Chondrocyte (in vitro differentiated cells): Measurements from ENCODE around the gene SMAP1. TPM values are rescaled to one million over a fixed set of nuclear protein-coding genes. Genes with fewer than 3 reads are reported as not detected.

ENCODE experiments used
- DNase-seq: peaks from one replicate; pipeline ENCODE4 v3.0.0; 2021; ENCODE audit warnings: mixed read lengths, low spot score
- H3K27ac Mint-ChIP-seq: one replicate; pipeline ENCODE4 v1.8.0; 2021; ENCODE audit warnings: mild to moderate bottlenecking, moderate library complexity, mixed read lengths; ENCODE audit not compliant: unreplicated experiment
- H3K27me3 Mint-ChIP-seq: 2 replicates; pipeline ENCODE4 v1.8.0; 2021; ENCODE audit warnings: low read depth, mixed read lengths
- H3K36me3 Mint-ChIP-seq: 2 replicates; pipeline ENCODE4 v1.8.0; 2021; ENCODE audit warnings: low read depth, mixed read lengths
- H3K4me1 Mint-ChIP-seq: 2 replicates; pipeline ENCODE4 v1.8.0; 2021; ENCODE audit warnings: low read depth, mild to moderate bottlenecking, mixed read lengths
- H3K4me3 Mint-ChIP-seq: one replicate; pipeline ENCODE4 v1.8.0; 2021; ENCODE audit warnings: mild to moderate bottlenecking, moderate library complexity, mixed read lengths; ENCODE audit not compliant: unreplicated experiment
- H3K9me3 Mint-ChIP-seq: 2 replicates; pipeline ENCODE4 v1.8.0; 2021; ENCODE audit warnings: low read depth, mixed read lengths
- total RNA-seq: library from RNA; stranded (reverse); gene quantifications from 3 replicates; pipeline ENCODE4 v1.2.1, GENCODE V29; 2021
- TF ChIP-seq, protein P1 (sequence below): fragments of 200-600 bp; sonication (generic); IDR thresholded peaks from 2 replicates; pipeline ENCODE4 v1.5.0; 2021; ENCODE audit warnings: antibody characterized with exemption, mild to moderate bottlenecking, moderate library complexity

SMAP1 gene
- total RNA-seq, 1 donor from 2014 or later: 27.2 TPM

DNA sequence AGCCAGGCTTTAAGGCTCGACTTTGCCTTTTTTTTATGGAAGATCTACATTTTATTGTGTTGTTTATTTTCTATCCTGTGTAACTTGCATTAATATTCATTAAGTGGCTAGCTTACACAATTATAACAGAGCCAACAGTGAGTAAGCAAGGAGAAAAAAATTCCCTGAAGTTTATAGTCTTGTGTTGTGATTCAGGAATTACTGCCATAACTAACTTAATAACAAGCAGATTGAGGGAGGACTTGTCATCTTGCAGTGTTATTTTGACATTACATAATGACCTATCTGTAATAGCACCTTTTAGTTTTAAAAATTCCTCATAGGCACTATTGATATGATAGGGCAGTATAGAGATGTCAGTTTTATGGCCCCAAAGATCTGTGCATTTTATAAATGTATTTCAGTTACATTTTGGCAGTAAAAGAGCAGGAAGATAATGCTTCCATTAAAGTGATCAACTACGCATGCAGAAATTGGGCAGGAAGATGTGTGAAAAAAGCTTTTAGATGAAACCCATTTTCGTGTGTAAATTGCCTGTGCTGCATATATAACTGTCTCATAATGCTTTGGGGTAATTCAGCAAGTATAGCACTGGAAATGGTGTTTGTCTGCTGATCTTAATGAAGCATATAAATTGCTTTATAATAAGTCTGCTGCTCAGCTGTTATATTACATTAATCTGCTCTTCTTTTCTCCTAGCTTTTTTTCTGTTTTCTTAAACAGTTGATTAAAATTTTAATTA is 123.0 kb downstream of the SMAP1 start:
- Mint-ChIP-seq H3K4me1 (no peaks in the 10 kb centered on the region), H3K9me3 (peaks cover 3% of the 10 kb centered on the region)
- no peak for DNase-seq

DNA sequence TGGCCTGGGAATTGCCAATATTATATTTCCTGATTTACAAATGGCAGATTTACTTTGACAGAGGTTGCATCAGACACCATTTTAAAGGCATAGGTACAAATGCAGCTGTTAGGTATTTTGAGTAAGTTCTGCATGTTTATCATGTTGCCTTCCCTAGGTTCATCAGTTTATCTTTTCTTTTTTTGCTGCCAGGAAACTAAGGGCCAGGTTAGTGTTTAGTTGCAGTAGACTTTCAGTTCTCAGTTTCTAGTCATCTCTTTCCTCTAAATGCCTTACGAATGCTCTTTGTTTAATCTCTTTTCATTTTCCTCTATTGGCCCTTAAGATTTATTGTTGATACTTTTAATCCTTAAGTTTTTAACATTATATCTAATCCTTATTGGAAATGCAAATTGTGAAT is 129.9 kb downstream of the SMAP1 start:
- DNase-seq: no peak
- Mint-ChIP-seq H3K27ac (no peak overlapping the region), H3K9me3 (peaks cover 6% of the 10 kb centered on the region), H3K27me3 (no peaks in the 10 kb centered on the region), H3K36me3 (peaks cover 12% of the 10 kb centered on the region), H3K4me3 (no peak overlapping the region), H3K4me1 (no peaks in the 10 kb centered on the region)
- TF ChIP-seq, protein P1, sequence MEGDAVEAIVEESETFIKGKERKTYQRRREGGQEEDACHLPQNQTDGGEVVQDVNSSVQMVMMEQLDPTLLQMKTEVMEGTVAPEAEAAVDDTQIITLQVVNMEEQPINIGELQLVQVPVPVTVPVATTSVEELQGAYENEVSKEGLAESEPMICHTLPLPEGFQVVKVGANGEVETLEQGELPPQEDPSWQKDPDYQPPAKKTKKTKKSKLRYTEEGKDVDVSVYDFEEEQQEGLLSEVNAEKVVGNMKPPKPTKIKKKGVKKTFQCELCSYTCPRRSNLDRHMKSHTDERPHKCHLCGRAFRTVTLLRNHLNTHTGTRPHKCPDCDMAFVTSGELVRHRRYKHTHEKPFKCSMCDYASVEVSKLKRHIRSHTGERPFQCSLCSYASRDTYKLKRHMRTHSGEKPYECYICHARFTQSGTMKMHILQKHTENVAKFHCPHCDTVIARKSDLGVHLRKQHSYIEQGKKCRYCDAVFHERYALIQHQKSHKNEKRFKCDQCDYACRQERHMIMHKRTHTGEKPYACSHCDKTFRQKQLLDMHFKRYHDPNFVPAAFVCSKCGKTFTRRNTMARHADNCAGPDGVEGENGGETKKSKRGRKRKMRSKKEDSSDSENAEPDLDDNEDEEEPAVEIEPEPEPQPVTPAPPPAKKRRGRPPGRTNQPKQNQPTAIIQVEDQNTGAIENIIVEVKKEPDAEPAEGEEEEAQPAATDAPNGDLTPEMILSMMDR: no peak

More for the DNA sequence above, 123.0 kb downstream of the SMAP1 start:
- Mint-ChIP-seq H3K4me3 (no peak overlapping the region), H3K27me3 (no peaks in the 10 kb centered on the region), H3K36me3 (peaks cover 7% of the 10 kb centered on the region), H3K27ac (no peak overlapping the region)
- TF ChIP-seq, protein P1: no peak

DNA sequence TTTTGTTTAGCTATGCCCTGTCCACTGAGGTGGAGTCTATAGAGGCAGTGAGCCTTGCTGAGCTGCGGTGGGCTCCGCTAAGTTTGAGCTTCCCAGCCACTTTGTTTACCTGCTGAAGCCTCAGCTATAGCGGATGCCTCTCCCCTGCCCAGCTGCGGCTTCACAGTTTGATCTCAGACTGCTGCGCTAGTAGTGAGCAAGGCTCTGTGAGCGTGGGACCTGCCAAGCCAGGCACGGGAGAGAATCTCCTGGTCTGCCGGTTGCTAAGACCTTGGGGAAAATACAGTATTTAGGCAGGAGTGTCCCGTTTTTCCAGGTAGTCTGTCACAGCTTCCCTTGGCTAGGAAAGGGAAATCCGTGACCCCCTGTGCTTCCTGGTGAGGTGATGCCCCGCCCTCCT is 138.4 kb downstream of the SMAP1 start:
- peaks cover 5% of the 10 kb centered on the region for H3K4me1 Mint-ChIP-seq
- H3K27me3 Mint-ChIP-seq: no peaks in the 10 kb centered on the region
- TF ChIP-seq, protein P1: no peak
- no peak overlapping the region for H3K27ac Mint-ChIP-seq
- H3K4me3 Mint-ChIP-seq: no peak overlapping the region
- peaks cover 18% of the 10 kb centered on the region for H3K36me3 Mint-ChIP-seq
- no peak for DNase-seq
- peaks cover 25% of the 10 kb centered on the region for H3K9me3 Mint-ChIP-seq

DNA sequence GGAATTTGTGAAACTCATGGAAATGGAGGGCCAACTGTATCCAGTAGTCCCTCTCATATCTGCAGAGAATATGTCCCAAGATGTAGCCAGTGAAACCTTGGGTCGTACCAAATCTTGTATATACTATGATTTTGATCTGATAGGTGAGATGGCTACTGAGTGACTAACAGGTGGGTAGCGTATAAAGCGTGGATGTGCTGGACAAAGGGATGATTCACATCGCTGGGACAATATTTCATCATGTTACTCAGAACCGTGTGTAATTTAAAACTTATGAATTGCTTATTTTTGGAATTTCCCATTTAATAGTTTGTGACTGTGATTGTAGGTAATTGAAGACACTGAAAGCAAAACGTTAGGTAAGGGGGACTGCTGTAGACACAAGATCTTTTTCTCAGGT is 144.1 kb downstream of the SMAP1 start:
- DNase-seq: no peak
- Mint-ChIP-seq H3K27ac (no peak overlapping the region), H3K36me3 (no peaks in the 10 kb centered on the region), H3K4me3 (no peak overlapping the region), H3K4me1 (peaks cover 8% of the 10 kb centered on the region), H3K27me3 (no peaks in the 10 kb centered on the region), H3K9me3 (no peaks in the 10 kb centered on the region)
- TF ChIP-seq, protein P1: no peak

DNA sequence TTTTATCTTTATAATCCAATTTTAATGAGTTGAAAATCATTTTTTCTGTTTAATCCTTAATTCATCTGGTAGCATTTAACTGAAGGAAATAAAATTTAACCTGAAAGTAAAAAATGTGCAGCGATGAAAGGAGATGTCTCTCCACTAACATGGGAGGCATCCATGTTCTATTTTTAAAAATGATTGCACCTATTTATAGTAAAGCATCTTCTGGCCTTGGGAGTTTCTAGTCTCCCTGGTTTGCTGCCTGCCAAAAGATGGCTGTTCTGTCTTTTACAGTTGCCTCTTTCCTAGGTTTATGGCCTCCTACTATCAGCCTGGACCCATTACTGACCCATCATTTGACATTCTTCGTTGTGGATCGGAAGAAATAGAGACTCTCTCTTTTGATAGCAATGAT is 146.2 kb downstream of the SMAP1 start:
- no peaks in the 10 kb centered on the region for H3K36me3 Mint-ChIP-seq
- H3K27ac Mint-ChIP-seq: no peak overlapping the region
- peaks cover 4% of the 10 kb centered on the region for H3K4me1 Mint-ChIP-seq
- H3K27me3 Mint-ChIP-seq: no peaks in the 10 kb centered on the region
- no peak overlapping the region for H3K4me3 Mint-ChIP-seq
- TF ChIP-seq, protein P1: no peak
- no peaks in the 10 kb centered on the region for H3K9me3 Mint-ChIP-seq
- no peak for DNase-seq
